Measurements from ENCODE around the gene VPS13D. TPM values are rescaled to one million over a fixed set of nuclear protein-coding genes. Genes with fewer than 3 reads are reported as not detected.

Gene VPS13D
- polyA plus RNA-seq, 1 of the 3 experiments (the other 2 are of a cell fraction) = 15.0 TPM

DNA sequence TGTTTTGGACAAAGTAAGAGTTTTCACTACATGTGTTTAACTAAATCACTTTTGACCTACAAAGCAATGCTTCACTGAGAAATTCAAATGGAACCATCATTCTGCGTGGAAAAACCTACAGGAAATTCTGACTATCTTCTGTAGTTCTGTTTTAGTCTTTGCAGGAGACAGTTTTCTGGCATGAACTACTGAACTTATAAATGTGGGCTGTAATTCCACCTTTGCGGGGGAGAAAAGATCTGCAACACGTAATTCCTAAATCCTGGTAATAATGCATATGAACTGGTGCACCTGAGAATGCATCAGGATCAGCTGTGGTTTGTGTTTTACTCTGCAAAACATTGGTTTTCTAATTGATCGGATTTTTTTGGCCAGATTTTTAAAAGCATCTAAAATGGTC lies 106.0 kb downstream of the VPS13D start:
- no peaks in the 10 kb centered on the region for H3K9me2 ChIP-seq
- H4K20me1 ChIP-seq (ENCODE audit: insufficient read depth) = no peaks in the 10 kb centered on the region
- H3K4me3 ChIP-seq (ENCODE audit: low read depth in 2 of 2, low read length in 1 of 2) = no peak overlapping the region
- POLR2A ChIA-PET = no interaction called here
- no peak overlapping the region for H3K9ac ChIP-seq
- no peak overlapping the region for H3K4me2 ChIP-seq
- no peak overlapping the region for H2AFZ ChIP-seq (ENCODE audit: low read depth)
- TF ChIP-seq SMC3 (IDR thresholded peaks at IDR 0.05; ENCODE audit: low read depth, low read length) (no peak), CHD2 (IDR thresholded peaks at IDR 0.05; ENCODE audit: low read length, partially characterized antibody) (no peak), GABPA (IDR thresholded peaks at IDR 0.05; ENCODE audit: low read depth) (no peak), YY1 (IDR thresholded peaks at IDR 0.05; ENCODE audit: low read depth) (no peak), NFIC (IDR thresholded peaks at IDR 0.05; ENCODE audit: borderline replicate concordance) (no peak), TEAD4 (IDR thresholded peaks at IDR 0.05; ENCODE audit: borderline replicate concordance, insufficient read depth) (no peak)
- TF ChIP-seq, protein P1, sequence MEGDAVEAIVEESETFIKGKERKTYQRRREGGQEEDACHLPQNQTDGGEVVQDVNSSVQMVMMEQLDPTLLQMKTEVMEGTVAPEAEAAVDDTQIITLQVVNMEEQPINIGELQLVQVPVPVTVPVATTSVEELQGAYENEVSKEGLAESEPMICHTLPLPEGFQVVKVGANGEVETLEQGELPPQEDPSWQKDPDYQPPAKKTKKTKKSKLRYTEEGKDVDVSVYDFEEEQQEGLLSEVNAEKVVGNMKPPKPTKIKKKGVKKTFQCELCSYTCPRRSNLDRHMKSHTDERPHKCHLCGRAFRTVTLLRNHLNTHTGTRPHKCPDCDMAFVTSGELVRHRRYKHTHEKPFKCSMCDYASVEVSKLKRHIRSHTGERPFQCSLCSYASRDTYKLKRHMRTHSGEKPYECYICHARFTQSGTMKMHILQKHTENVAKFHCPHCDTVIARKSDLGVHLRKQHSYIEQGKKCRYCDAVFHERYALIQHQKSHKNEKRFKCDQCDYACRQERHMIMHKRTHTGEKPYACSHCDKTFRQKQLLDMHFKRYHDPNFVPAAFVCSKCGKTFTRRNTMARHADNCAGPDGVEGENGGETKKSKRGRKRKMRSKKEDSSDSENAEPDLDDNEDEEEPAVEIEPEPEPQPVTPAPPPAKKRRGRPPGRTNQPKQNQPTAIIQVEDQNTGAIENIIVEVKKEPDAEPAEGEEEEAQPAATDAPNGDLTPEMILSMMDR (IDR thresholded peaks at IDR 0.05) = no peak
- TF ChIP-seq, protein P2, sequence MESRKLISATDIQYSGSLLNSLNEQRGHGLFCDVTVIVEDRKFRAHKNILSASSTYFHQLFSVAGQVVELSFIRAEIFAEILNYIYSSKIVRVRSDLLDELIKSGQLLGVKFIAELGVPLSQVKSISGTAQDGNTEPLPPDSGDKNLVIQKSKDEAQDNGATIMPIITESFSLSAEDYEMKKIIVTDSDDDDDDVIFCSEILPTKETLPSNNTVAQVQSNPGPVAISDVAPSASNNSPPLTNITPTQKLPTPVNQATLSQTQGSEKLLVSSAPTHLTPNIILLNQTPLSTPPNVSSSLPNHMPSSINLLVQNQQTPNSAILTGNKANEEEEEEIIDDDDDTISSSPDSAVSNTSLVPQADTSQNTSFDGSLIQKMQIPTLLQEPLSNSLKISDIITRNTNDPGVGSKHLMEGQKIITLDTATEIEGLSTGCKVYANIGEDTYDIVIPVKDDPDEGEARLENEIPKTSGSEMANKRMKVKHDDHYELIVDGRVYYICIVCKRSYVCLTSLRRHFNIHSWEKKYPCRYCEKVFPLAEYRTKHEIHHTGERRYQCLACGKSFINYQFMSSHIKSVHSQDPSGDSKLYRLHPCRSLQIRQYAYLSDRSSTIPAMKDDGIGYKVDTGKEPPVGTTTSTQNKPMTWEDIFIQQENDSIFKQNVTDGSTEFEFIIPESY (IDR thresholded peaks at IDR 0.05; ENCODE audit: borderline replicate concordance, low read depth) = no peak
- TF ChIP-seq, protein P3, sequence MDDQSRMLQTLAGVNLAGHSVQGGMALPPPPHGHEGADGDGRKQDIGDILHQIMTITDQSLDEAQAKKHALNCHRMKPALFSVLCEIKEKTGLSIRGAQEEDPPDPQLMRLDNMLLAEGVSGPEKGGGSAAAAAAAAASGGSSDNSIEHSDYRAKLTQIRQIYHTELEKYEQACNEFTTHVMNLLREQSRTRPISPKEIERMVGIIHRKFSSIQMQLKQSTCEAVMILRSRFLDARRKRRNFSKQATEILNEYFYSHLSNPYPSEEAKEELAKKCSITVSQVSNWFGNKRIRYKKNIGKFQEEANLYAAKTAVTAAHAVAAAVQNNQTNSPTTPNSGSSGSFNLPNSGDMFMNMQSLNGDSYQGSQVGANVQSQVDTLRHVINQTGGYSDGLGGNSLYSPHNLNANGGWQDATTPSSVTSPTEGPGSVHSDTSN (IDR thresholded peaks at IDR 0.05) = no peak
- H3K27ac ChIP-seq (ENCODE audit: low read depth in 2 of 2, low read length in 1 of 2) = no peak overlapping the region
- no peaks in the 10 kb centered on the region for H3K9me3 ChIP-seq
- H3K36me3 ChIP-seq (replicated peaks in 1 of 2; ENCODE audit: control insufficient read depth in 1 of 2, insufficient read depth in 2 of 2, low read length in 1 of 2) = peaks cover 55 to 61% of the 10 kb centered on the region in 2 experiments
- CTCF ChIA-PET = interaction anchor here (1.8 kb wide), 1 partner anchor 323 kb away, joined by 4 read pairs; no protein-coding TSS in a partner anchor
- no peaks in the 10 kb centered on the region for H3K79me2 ChIP-seq (ENCODE audit: insufficient read depth)
- H3F3A ChIP-seq (replicated peaks; ENCODE audit: insufficient read depth) = no peaks in the 10 kb centered on the region
- no peak for DNase-seq
- H3K27me3 ChIP-seq (ENCODE audit: insufficient read depth) = no peaks in the 10 kb centered on the region
- H3K4me1 ChIP-seq (ENCODE audit: control insufficient read depth in 1 of 2, insufficient read depth in 2 of 2, low read depth in 1 of 2, low read length in 1 of 2) = peaks cover 0 to 15% of the 10 kb centered on the region in 2 experiments; a peak in 2 of 4 replicates
- WGBS (ENCODE audit: low lambda C conversion rate) = 94% methylated on average over 4 of the region's 4 CpGs

DNA sequence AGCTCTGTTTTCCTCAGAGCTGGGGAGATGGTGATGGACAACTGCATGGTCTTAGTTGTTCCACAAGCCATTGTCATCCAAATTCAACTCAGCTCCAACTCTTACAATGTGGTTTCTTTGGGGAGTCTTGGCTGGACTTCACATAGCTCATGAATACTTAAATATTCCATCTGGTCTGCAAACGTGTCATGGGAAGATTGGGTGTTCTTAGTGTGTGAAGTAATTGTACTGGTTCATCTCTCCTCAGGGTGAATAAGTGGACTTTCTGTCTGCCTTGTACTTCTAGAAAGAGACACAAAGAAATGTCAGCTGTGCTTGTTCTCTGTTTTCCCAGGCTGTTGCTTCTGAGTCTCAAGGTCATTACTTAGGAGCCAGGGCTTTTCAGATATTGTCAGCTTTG lies 106.6 kb downstream of the VPS13D start:
- no peak overlapping the region for H3K9ac ChIP-seq
- POLR2A ChIA-PET = no interaction called here
- no peak for DNase-seq

More for the DNA sequence above, 106.6 kb downstream of the VPS13D start:
- no peaks in the 10 kb centered on the region for H3K9me2 ChIP-seq
- H3K27ac ChIP-seq (ENCODE audit: low read depth in 2 of 2, low read length in 1 of 2) = no peak overlapping the region
- TF ChIP-seq, protein P1 (IDR thresholded peaks at IDR 0.05) = no peak
- TF ChIP-seq MXI1 (IDR thresholded peaks at IDR 0.05; ENCODE audit: low read depth, low read length) = no peak
- H3K4me2 ChIP-seq = no peak overlapping the region
- H2AFZ ChIP-seq (ENCODE audit: low read depth) = no peak overlapping the region
- no peaks in the 10 kb centered on the region for H3F3A ChIP-seq (replicated peaks; ENCODE audit: insufficient read depth)
- peaks cover 0 to 17% of the 10 kb centered on the region in 2 experiments; a peak in 2 of 4 replicates for H3K4me1 ChIP-seq (ENCODE audit: control insufficient read depth in 1 of 2, insufficient read depth in 2 of 2, low read depth in 1 of 2, low read length in 1 of 2)
- H3K79me2 ChIP-seq (ENCODE audit: insufficient read depth) = no peaks in the 10 kb centered on the region
- no peak overlapping the region for H3K4me3 ChIP-seq (ENCODE audit: low read depth in 2 of 2, low read length in 1 of 2)
- H3K27me3 ChIP-seq (ENCODE audit: insufficient read depth) = no peaks in the 10 kb centered on the region
- H3K36me3 ChIP-seq (replicated peaks in 1 of 2; ENCODE audit: control insufficient read depth in 1 of 2, insufficient read depth in 2 of 2, low read length in 1 of 2) = peaks cover 52 to 55% of the 10 kb centered on the region in 2 experiments
- H4K20me1 ChIP-seq (ENCODE audit: insufficient read depth) = no peaks in the 10 kb centered on the region
- CTCF ChIA-PET = interaction anchor here (1.1 to 1.8 kb wide), 2 partner anchors 283 to 323 kb away, joined by 3 to 4 read pairs; no protein-coding TSS in a partner anchor
- H3K9me3 ChIP-seq = no peaks in the 10 kb centered on the region
- WGBS (ENCODE audit: low lambda C conversion rate) = 80% methylated on average over 1 of the region's 1 CpG

Measured in SK-N-SH (cell line).